ENCODE measurements around the gene RAB7B.

DNA sequence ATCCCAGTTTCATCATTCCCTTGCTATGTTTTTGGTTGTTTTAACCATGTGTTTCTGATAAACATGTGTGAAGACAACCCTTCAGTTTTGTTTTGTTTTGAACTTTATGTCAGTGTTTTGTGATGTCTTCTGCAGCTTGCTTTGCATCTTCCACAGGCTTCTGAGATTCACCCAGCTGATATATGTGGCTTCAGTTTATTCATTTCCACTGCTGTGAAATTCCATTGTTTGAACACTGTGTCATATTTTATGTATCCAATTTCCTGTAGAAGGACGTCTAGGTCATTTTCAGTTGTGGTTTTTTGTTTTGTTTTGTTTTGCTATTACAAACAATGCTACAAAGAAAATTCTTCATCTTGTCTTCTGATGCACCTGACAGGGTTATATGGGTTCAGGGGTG lies 32.7 kb downstream of the RAB7B start:
- TF ChIP-seq GATA2 (IDR thresholded peaks at IDR 0.05; ENCODE audit: low read depth, low read length) = no peak
- no peak for TF ChIP-seq GATA3 (IDR thresholded peaks at IDR 0.05; ENCODE audit: low read depth, low read length)

All from SH-SY5Y (cell line).